ENCODE measurements around the gene TRIM48. TPM values are rescaled to one million over a fixed set of nuclear protein-coding genes. Genes with fewer than 3 reads are reported as not detected.
"Not testable (repeated sequence)": the region's sequence is repeated elsewhere in the genome, so short reads cannot be mapped to it uniquely, and the experiment has no call there.

TRIM48 gene
- total RNA-seq (2014; rRNA removed; shearing (Covaris generic)): 2.4 and 3.0 TPM in 2 replicates
- 1.3 and 1.5 TPM in 2 replicates for polyA plus RNA-seq (2015; cell fraction: cytosol; rRNA removed)
- 0.66 and 2.8 TPM in 2 replicates for polyA plus RNA-seq (2015; cell fraction: nucleus; rRNA removed)

GRCh38 chr11:55261855-55262254 is at the start of gene TRIM48:
Gene TRIM48 (plus strand): TSS chr11:55262155. CDS start chr11:55262268, 113 bp downstream.
- DNase-seq (ENCODE audit: low read depth, low spot score); in situ Hi-C loops (cut with HindIII; ENCODE audit: low pct_unique_long_range_greater_than_20kb, low sequenced_read_pairs): not testable (repeated sequence)

GRCh38 chr11:55238316-55238715 is 23.6 kb upstream of the TRIM48 start:
- in situ Hi-C loops (cut with HindIII; ENCODE audit: low pct_unique_long_range_greater_than_20kb, low sequenced_read_pairs); DNase-seq (ENCODE audit: low read depth, low spot score): not testable (repeated sequence)

GRCh38 chr11:55263081-55263480 is 1.1 kb downstream of the TRIM48 start:
- in situ Hi-C loops (cut with HindIII; ENCODE audit: low pct_unique_long_range_greater_than_20kb, low sequenced_read_pairs): no loop called here
- DNase-seq (ENCODE audit: low read depth, low spot score): no peak

Small RNA genes lying within 50 kb of the gene (small RNA-seq; reads per million reads assigned to genes)
- gene AP005597.4: 0 reads per million in 2 experiments

Other genes with a start within 250 kb of the TRIM48 start
- gene OR4A16, start 81.0 kb downstream of the TRIM48 start, total RNA-seq (2014; rRNA removed; shearing (Covaris generic)): not detected in 2 replicates
- not detected in 2 replicates for gene OR4A15, start 105.8 kb downstream of the TRIM48 start, total RNA-seq (2014; rRNA removed; shearing (Covaris generic))